B cell (primary cell): ENCODE data around the gene ZBTB2.

Experiments used
- EZH2 ChIP-seq: IDR thresholded peaks from 2 replicates; pipeline ENCODE4 v1.6.1; 2012; ENCODE audit warnings: borderline replicate concordance, low read depth, mild to moderate bottlenecking, moderate library complexity, low read length; ENCODE audit not compliant: insufficient read depth, poor library complexity, severe bottlenecking
- TF ChIP-seq, protein P1 (sequence below): fragments of 200-600 bp; IDR thresholded peaks from one replicate; pipeline ENCODE4 v1.8.0; 2022; ENCODE audit warnings: antibody characterized with exemption, mild to moderate bottlenecking

DNA sequence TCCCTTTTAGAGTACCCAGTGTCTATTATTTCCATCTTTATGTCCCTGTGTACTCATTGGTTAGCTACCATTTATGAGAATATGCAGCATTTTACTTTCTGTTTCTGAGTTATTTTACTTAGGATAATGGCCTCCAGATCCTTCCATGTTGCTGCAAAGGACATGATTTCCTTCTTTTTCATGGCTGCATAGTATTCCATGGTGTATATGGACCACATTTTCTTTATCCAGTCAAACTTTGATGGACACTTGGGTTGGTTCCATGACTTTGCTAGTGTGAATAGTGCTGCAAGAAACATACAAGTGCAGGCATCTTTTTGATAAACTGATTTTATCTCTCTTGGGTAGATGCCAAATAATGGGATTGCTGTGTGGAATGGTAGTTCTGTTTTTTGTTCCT lies 55.4 kb downstream of the ZBTB2 start:
- TF ChIP-seq, protein P1, sequence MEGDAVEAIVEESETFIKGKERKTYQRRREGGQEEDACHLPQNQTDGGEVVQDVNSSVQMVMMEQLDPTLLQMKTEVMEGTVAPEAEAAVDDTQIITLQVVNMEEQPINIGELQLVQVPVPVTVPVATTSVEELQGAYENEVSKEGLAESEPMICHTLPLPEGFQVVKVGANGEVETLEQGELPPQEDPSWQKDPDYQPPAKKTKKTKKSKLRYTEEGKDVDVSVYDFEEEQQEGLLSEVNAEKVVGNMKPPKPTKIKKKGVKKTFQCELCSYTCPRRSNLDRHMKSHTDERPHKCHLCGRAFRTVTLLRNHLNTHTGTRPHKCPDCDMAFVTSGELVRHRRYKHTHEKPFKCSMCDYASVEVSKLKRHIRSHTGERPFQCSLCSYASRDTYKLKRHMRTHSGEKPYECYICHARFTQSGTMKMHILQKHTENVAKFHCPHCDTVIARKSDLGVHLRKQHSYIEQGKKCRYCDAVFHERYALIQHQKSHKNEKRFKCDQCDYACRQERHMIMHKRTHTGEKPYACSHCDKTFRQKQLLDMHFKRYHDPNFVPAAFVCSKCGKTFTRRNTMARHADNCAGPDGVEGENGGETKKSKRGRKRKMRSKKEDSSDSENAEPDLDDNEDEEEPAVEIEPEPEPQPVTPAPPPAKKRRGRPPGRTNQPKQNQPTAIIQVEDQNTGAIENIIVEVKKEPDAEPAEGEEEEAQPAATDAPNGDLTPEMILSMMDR = no peak
- TF ChIP-seq EZH2 = no peak
